ENCODE data around the gene CDH22.

The CDH22 gene

DNA sequence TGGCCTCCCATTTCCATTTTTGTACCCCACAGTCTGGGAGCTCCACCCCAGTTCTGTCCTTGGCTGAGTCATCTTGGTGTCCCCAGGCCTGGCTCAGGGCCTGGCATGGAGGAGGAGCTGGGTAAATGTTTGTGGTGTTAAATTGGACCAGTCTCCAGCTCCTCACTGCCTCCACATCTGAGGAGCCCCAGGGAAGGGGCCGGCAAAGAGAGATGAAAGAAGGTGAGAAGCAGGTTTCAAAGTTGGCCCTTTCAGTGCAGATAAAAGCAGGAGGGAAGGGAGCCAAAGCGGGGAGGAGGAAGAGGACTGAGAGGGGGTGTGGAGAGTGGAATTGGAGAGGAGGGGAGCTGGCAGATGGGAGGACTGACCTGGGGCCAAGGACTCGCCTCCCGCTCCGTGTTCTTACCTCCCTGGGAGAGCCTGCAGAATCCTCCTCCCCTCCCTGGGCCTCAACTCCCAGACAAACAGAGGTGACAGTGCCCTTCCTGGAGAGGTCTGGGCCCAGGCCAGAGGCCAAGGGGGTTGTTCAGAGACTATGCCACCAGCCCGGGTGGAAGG lies 101.2 kb downstream of the CDH22 start:
- DNase-seq (ENCODE audit: low read depth): no peak
- H3K4me3 ChIP-seq (ENCODE audit: low read depth, low read length): no peak overlapping the region

DNA sequence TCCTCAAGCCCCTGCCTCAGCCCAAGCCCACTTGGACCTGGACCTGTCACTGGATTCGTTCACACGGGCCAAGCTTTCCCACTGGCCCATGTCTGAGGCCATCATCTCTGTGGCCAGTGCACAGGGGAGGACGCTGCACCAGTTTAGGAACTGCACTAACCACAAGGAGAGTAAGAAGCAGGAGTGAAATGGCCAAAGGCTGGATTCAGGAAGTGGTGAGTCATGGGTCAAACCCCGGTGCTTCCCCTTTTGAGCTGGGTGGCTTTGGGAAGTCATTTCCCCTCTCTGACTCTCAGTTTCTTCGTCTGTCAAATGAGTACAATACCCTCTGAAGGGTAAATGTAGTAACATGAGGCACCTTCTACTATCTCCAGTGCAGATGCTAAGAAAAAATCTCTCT lies 102.3 kb downstream of the CDH22 start:
- DNase-seq (ENCODE audit: low read depth): no peak
- no peak overlapping the region for H3K4me3 ChIP-seq (ENCODE audit: low read depth, low read length)

GRCh38 chr20:46205349-46205748 lies 102.9 kb downstream of the CDH22 start:
- no peak overlapping the region for H3K4me3 ChIP-seq (ENCODE audit: low read depth, low read length)
- DNase-seq (ENCODE audit: low read depth): no peak

DNA sequence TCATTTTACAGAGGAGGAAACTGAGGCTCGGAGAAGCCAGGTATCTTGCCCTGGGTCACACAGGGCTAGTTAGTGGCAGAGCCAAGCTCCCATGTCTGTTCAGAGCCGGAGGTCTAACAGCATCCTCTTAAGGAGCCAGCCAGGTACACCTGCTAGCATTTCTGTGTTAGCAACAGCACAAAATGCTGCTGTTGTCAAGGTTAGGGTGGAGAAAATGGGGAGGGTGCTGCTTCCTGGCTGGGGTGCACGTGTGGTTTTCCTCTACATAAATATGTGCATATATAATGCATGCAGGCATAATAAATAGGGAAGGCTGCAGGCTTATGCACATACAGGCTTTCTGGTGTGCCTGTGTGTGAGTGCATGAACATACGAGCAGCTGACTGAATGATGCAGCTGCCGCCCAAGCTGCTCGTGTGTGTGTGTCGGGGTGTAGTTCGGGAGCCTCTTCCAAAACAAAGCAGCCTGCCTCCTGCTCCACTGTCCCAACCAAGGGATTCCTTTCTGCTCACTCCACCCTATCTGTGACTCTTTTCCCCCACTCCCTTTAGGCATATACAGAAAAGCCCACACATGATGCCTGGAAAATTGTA lies 103.6 kb downstream of the CDH22 start:
- H3K4me3 ChIP-seq (ENCODE audit: low read depth, low read length): no peak overlapping the region
- no peak for DNase-seq (ENCODE audit: low read depth)

DNA sequence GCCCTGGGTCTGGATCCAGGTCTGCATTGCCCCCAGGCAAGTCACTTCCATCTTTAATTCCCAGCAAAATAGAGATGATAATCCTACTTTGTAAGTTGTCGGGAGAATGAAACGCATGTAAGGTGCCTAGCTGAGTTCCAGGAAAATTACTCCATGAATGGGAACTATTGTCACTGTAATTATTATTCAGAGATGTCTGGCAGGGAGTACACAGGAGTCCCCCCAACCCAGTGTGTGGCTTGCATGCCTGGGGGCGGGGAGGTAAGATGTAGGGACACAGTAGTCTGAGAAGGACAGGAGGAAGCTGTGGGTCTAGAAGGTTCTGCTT lies 104.8 kb downstream of the CDH22 start:
- no peak overlapping the region for H3K4me3 ChIP-seq (ENCODE audit: low read depth, low read length)
- no peak for DNase-seq (ENCODE audit: low read depth)

DNA sequence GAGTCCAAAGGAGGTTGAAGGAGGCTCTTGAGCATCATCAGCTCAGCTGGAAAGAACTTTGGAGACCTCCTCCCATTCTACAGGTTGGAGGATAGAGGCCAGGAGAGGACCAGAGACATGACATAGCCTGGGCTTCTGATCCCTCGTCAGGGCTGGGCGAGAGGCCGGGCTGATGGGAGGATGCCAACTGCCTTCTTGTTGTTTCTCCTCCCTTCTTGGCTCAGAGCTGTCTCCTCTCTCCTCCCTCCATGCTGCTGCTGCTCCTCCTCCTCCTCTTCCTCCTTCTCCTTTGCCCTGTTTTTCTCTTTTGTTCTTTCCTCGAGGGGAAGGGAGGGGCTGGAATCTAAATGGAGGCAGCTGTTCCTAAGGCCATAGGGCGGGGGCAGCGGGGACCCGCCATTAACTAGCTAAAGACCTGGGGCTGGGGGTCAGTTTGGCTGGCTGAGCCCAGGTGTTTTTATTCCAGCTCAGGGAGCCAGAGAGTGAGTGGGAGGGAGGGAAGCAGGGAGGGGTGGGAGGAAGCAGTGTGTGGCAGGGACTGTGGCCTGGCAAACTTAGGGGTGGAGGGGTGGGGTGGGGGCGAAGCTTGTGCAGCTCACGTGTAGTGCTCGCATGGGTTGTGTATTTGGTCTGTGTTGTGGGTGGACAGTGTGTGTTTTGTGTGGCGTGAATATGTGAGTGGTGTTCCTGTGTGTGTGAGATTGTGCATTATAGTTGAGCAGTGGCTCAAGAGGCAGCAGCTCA lies 105.4 kb downstream of the CDH22 start:
- no peak for DNase-seq (ENCODE audit: low read depth)
- H3K4me3 ChIP-seq (ENCODE audit: low read depth, low read length): no peak overlapping the region

DNA sequence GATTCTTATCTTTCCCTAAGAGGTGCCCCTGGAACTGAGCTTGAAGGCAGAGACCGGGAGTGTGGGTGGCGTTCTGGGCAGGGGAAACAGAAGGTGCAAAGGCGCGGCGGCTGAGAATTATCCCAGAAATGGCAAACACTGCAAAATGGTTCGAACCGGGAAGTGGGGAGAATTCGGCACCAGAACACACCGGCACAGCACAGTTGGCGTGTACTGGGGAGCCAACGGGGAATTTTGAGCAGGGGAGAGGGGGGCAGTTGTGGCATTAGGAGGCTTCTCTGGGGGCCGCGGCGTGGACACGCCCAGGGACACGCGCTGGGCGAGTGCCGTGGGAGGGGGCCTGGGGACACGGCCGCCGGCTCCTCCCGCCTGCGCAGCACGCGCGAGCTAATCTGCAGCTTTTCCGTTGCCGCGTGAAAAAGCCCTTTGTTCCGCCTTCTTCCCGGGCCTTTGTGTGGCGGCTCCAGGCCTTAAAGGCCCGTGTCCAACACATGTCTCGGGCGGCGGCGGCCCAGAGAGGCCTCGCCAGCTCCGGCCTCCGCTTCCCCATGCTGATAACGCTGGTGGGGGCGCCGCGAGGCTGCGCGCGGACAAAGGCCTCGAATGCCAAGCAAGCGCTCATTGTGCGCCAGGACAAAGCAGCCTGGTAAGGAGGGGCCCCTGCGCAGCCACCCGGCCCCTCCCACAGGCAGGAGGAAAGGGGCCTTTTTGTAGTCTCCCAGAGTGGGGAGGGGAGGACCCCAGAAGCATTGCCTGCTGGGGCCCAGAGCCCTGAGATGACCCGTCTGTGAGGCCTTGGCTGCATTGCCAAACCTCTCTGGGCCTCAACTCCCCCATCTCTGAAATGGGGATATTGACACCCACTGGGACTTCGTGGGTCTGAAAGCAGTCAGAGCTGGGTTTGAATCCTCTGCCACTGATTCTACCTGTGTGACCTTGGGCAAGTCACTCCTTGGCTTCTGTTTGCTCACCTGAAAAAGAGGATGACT lies 107.4 kb downstream of the CDH22 start:
- H3K4me3 ChIP-seq (ENCODE audit: low read depth, low read length): no peak overlapping the region
- no peak for DNase-seq (ENCODE audit: low read depth)

DNA sequence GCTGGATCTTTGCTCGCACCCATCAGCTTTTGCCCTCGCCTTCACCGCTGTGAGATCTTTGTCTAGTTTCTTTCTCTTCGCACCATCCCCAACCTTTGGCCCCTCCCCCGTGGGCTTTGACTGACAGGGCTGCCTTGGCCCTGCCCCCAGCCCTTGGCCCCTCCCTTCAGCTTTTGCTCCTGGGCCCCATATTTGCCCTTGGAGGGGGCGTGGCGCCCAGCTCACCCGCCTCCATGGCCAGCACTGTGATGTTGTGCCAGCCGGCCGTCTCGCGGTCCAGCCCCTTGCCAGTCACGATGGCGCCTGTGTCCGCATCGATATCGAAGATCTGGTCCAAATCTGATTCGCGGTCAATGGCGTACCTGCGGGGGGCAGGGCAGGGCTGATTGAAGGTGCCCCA lies 109.1 kb downstream of the CDH22 start:
- DNase-seq (ENCODE audit: low read depth): no peak

DNA sequence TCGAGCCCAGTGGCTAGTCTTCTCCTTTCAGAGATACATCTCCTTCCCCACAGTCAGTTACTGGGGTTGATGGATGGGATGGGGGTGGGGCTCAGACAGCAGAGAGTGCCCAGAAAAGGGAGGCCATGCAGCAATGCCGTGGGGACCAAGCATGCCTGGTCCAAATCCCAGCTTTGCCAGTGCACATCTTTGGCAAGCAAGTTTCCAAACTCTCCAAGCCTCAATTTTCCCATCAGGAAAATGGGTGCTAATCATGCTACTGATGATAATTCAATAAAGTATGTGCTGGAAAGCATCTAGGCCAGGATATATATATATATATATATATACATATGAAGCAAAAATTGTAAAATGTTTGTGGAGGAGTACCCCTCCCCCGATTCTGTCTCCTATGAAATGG lies 111.3 kb downstream of the CDH22 start:
- no peak for DNase-seq (ENCODE audit: low read depth)
- no peak overlapping the region for H3K4me3 ChIP-seq (ENCODE audit: low read depth, low read length)

More for the DNA sequence above, 109.1 kb downstream of the CDH22 start:
- H3K4me3 ChIP-seq (ENCODE audit: low read depth, low read length): no peak overlapping the region

GRCh38 chr20:46195264-46196036 lies 112.8 kb downstream of the CDH22 start:
- no peak for DNase-seq (ENCODE audit: low read depth)

GRCh38 chr20:46194409-46194808 lies 113.9 kb downstream of the CDH22 start:
- DNase-seq (ENCODE audit: low read depth): no peak
- no peak overlapping the region for H3K4me3 ChIP-seq (ENCODE audit: low read depth, low read length)

More at GRCh38 chr20:46195264-46196036, 112.8 kb downstream of the CDH22 start:
- H3K4me3 ChIP-seq (ENCODE audit: low read depth, low read length): no peak overlapping the region

- H3K4me3 ChIP-seq (ENCODE audit: low read depth, low read length): no peak overlapping the region
- DNase-seq (ENCODE audit: low read depth): no peak
Observed at GRCh38 chr20:46192376-46192944, 115.8 kb downstream of the CDH22 start.

DNA sequence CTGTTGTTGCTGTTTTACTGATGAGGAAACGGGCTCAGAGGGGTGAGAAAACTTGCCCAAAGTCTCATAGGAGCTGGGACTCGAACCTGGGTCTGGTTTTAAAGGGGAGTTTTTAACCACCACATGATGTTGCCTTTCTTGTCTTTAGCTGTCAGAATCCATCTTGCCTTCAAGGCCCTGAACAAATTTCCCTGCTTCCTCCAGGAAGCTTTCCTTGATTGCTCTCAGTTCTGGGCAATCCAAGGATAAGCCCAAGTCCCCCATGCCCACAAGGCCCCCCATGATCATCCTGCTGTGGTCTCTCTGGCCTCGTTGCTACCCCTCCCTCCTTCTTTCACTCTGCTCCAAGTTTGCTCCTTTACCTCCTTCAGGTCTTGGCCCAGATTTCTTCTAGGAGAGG lies 116.7 kb downstream of the CDH22 start:
- DNase-seq (ENCODE audit: low read depth): no peak

GRCh38 chr20:46191168-46191540 lies 117.1 kb downstream of the CDH22 start:
- no peak overlapping the region for H3K4me3 ChIP-seq (ENCODE audit: low read depth, low read length)
- DNase-seq (ENCODE audit: low read depth): no peak

More for the DNA sequence above, 116.7 kb downstream of the CDH22 start:
- no peak overlapping the region for H3K4me3 ChIP-seq (ENCODE audit: low read depth, low read length)

DNA sequence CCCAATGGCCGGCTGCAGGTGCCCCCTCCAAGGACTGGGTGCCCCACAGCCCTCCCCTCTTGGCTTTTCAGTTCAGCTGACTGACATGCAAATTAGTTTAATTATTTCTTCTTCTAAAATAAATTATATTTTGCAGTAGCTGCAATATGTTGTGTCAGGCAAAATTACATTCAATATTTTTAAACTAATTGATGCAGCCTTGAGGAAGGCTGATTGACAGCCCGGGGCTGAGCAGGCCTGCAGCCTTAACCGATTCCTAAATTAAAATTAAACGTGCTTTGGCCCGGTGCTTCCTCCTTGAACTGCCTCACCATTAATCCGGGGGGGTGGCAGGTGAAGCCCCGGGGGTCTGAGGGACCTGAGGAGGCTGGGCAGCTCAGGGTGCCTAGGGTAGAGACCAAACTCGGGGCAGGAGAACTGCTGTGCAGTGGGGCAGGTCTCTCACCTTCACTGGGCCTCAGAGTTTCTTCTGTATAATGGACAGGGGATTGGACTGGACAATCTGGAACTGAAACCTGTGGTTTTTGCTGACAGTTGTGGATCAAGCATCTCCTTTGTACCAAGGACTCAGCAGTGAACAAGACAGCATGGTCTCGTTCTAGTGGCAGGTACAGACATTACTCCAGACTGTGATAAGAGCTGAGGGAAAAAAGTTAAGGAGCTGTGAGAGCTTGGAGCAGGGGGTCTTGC lies 117.7 kb downstream of the CDH22 start:
- no peak overlapping the region for H3K4me3 ChIP-seq (ENCODE audit: low read depth, low read length)
- no peak for DNase-seq (ENCODE audit: low read depth)

- H3K4me3 ChIP-seq (ENCODE audit: low read depth, low read length): no peak overlapping the region
- no peak for DNase-seq (ENCODE audit: low read depth)
Observed at GRCh38 chr20:46188866-46189541, 119.3 kb downstream of the CDH22 start.

DNA sequence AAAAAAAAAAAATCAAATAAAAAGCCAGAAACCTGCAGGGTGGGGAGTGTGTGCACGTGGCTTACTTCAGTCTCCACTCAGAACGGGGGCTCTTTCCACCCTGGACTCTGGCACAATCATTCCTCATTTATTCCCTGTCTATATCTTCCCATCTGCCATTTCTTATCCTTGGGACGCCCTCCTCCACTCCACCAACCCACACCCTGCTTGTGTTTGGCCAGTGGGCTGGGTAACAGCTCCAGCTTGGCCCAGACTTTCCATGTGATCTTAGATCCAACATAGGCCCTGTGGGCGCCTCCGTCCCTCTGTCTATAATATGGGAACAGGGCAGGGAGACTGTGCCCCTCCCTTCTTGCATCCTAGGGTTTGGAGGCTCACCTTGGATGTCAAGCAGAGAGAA lies 122.1 kb downstream of the CDH22 start:
- H3K4me3 ChIP-seq (ENCODE audit: low read depth, low read length): no peak overlapping the region
- no peak for DNase-seq (ENCODE audit: low read depth)

DNA sequence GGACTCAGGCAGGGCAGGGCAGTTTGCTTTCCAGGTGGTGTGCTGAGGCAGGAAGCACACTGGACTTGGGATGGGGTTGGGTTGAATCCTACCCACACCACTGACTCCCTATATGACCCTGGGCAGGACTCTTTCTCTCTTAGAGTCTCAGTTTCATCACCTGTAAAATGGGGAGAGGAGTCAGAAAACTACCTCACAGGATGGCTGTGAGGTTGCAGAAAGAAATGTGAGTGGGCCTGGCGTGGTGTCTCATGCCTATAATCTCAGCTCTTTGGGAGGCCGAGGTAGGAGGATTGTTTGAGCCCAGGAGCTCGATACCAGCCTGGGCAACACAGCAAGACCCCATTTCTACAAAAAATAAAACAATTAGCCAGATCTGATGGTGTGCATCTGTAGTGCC lies 122.9 kb downstream of the CDH22 start:
- H3K4me3 ChIP-seq (ENCODE audit: low read depth, low read length): no peak overlapping the region
- DNase-seq (ENCODE audit: low read depth): no peak

Data from skeletal muscle cell (primary cell).